GM23338 (cell line): ENCODE measurements around the gene MYO9A.

Experiments used
- CREB1 ChIP-seq: fragments of 250-450 bp; sonication (Bioruptor Pico); IDR thresholded peaks from 2 replicates; pipeline ENCODE4 v1.5.0; 2020; ENCODE audit warnings: low read depth, mild to moderate bottlenecking, moderate library complexity
- CTCF ChIP-seq, 2 experiments: fragments of 200-600 bp in 1 of 2; sonication (generic) in 1 of 2; conservative IDR thresholded peaks; 2 replicates each; pipeline versions ENCODE4 v1.5.1 to v1.6.1; 2016 to 2017; ENCODE audit warnings: antibody characterized with exemption in 2 of 2, low read depth in 2 of 2, mild to moderate bottlenecking in 2 of 2, moderate library complexity in 1 of 2
- ETS1 ChIP-seq: IDR thresholded peaks from 2 replicates; pipeline ENCODE4 v1.6.1; 2016; ENCODE audit warnings: antibody characterized with exemption
- EZH2 ChIP-seq: fragments of 200-600 bp; sonication (generic); IDR thresholded peaks from one replicate; pipeline ENCODE4 v1.8.0; 2017; ENCODE audit warnings: antibody characterized with exemption, mild to moderate bottlenecking, low read depth; ENCODE audit not compliant: unreplicated experiment
- EZH2phosphoT487 ChIP-seq: fragments of 200-600 bp; sonication (generic); IDR thresholded peaks from one replicate; pipeline ENCODE4 v1.8.1; 2018; ENCODE audit warnings: antibody characterized with exemption; ENCODE audit not compliant: unreplicated experiment
- JUNB ChIP-seq: IDR thresholded peaks from one replicate; pipeline ENCODE4 v1.6.1; 2016; ENCODE audit warnings: antibody characterized with exemption; ENCODE audit not compliant: unreplicated experiment
- POLR2AphosphoS5 ChIP-seq: IDR thresholded peaks from 2 replicates; pipeline ENCODE4 v1.6.1; 2016; ENCODE audit warnings: antibody characterized with exemption, low read depth
- STAT1 ChIP-seq: IDR thresholded peaks from one replicate; pipeline ENCODE4 v1.6.1; 2016; ENCODE audit warnings: antibody characterized with exemption; ENCODE audit not compliant: unreplicated experiment
- ZNF114 ChIP-seq: fragments of 250-450 bp; sonication (Bioruptor Pico); IDR thresholded peaks from 2 replicates; pipeline ENCODE4 v1.5.0; 2020; ENCODE audit warnings: mild to moderate bottlenecking, moderate library complexity
- TF ChIP-seq, protein P1 (sequence below): IDR thresholded peaks from one replicate; pipeline ENCODE4 v1.6.1; 2018; ENCODE audit warnings: antibody characterized with exemption; ENCODE audit not compliant: unreplicated experiment

DNA sequence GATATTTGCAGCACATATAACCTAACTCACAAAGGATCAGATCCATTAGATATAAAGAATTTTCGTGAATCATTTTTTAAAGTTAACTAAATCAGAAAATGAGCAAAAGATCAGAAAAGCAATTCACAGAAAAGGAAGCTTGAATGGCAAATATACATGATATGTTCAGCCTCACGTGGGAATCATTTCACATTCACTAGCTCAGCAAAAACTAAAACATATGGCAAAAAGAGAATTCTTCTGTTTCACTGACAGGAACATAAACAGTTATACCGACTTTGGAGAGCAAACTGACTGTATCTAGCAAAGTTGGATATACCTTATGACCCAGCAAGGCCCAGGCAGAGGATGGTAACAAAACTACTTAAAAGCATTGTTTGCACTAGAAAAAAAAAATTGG, 341.6 kb downstream of the MYO9A start:
- TF ChIP-seq, protein P1, sequence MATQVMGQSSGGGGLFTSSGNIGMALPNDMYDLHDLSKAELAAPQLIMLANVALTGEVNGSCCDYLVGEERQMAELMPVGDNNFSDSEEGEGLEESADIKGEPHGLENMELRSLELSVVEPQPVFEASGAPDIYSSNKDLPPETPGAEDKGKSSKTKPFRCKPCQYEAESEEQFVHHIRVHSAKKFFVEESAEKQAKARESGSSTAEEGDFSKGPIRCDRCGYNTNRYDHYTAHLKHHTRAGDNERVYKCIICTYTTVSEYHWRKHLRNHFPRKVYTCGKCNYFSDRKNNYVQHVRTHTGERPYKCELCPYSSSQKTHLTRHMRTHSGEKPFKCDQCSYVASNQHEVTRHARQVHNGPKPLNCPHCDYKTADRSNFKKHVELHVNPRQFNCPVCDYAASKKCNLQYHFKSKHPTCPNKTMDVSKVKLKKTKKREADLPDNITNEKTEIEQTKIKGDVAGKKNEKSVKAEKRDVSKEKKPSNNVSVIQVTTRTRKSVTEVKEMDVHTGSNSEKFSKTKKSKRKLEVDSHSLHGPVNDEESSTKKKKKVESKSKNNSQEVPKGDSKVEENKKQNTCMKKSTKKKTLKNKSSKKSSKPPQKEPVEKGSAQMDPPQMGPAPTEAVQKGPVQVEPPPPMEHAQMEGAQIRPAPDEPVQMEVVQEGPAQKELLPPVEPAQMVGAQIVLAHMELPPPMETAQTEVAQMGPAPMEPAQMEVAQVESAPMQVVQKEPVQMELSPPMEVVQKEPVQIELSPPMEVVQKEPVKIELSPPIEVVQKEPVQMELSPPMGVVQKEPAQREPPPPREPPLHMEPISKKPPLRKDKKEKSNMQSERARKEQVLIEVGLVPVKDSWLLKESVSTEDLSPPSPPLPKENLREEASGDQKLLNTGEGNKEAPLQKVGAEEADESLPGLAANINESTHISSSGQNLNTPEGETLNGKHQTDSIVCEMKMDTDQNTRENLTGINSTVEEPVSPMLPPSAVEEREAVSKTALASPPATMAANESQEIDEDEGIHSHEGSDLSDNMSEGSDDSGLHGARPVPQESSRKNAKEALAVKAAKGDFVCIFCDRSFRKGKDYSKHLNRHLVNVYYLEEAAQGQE: no peak
- TF ChIP-seq CTCF (conservative IDR thresholded peaks at IDR 0.05; ENCODE audit: low read depth in 2 of 2) (no peak), POLR2AphosphoS5 (no peak), CREB1 (CRISPR knock-in tag) (no peak), EZH2phosphoT487 (no peak), EZH2 (no peak), ZNF114 (no peak), JUNB (no peak), STAT1 (no peak), ETS1 (no peak)
